ENCODE results near the gene LAMA4.

Gene LAMA4

DNA sequence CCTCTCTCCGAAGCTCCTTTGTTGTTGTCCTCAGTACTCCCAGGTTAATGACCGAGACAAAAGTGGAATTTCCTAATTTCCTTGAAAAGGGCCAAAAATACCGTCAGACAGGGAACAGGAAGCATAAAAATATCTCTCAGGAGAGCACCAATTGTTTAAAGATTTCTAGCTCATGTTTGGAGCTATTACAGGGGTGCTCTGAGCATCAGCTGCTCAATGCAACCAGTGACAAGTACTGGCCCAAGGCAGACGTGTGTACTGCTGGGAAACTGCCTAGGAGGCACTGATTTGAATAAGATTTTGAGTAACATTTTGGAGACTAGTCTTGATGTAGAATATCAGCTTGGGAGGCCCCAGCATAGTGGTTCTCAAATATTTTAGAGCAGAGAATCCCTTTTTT is 17.3 kb downstream of the LAMA4 start:
- DNase-seq (ENCODE audit: low read depth) = no peak

DNA sequence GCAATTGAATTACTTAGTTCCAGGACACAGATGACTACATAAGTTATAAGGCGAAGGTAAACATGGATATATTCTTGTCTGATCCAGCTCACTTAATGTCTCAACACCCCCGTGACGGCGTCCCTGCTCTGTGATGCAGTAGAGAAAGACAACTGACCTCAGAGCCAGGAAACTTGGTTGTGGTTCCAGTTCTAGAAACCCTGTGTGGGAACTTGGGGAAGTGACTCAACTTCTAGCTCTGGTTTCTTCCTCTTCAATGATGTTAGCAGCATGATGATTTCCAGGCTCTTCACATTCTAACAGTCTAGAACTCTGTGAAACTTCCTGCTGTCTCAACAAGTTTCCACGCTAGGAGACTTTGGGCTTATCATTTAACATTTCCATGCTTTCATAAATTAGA is 18.4 kb downstream of the LAMA4 start:
- DNase-seq (ENCODE audit: low read depth) = no peak

DNA sequence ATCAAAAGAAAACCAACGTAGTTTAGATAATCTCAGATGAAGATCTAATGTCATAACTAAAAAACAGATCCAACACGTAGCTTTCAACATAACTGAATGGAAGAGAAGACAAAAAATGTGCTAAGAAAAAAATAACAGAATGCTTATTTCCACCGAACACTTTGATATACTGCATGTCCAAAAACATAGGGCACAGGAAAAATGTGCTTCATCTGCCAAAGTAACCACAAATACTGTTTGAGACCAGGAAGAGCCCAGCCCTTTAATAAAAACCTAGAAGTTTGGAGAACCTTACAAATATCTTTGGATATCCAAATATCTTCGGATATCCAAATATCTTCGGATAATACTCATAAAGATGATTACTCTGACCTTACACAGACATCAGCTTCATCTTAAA is 19.8 kb downstream of the LAMA4 start:
- no peak for DNase-seq (ENCODE audit: low read depth)

DNA sequence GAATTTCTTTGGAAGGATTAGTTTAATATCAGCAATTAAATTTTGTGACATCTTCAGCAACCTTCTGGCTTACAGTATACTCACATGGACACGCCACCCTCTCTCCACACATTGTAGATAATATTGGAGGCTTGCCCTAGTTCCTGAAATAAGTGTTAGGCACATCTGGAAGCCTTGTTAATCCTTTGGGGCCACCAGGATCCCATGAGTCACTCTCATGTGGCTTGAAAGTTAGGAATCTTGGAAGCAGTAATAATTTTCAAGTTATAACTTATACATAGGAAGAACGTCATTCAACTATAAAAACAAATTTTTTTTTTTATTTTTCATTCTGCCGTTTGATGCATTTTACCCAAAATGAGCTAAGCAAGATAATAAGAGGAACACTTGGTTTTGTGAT is 20.5 kb downstream of the LAMA4 start:
- no peak for DNase-seq (ENCODE audit: low read depth)

DNA sequence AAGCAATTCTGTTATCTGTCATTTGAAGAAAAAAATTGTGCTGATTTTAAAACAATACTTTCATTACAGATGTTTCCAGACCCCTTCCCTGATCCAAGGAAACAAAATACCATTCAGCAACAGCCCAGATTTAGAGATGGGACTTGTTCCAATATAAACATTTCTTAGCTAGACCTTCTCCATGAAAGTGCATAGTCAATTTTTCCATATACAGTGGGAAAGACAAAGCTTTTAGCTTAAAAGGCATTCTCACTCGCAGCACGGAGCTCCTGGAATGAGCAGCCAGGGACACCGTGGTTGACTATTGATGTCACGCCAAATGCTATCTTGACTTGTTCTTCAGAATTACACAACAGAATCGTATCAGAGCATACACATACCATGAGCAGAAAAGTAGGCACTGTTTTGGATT is 21.5 kb downstream of the LAMA4 start:
- no peak for DNase-seq (ENCODE audit: low read depth)

DNA sequence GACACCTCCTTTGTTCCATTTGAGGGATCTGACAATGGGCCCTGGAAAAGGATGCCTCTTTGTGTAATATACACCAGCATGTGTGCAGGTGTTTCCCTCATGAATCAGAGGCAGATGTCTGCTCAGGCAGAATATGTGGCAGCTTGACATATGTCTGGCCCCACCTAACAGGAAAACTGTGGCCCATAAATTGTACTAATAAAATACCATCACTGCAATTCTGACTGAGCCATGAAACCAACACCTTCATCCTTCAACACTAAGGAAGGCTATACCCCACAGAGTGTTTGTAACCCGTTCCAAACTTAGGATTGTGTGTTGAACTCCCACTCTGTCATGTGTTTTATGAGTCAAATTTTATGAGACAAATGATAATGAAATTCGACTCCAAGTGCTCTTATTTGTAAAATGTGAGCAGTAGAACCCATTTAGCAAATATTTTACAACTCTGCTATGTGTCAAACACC is 22.7 kb downstream of the LAMA4 start:
- no peak for DNase-seq (ENCODE audit: low read depth)

DNA sequence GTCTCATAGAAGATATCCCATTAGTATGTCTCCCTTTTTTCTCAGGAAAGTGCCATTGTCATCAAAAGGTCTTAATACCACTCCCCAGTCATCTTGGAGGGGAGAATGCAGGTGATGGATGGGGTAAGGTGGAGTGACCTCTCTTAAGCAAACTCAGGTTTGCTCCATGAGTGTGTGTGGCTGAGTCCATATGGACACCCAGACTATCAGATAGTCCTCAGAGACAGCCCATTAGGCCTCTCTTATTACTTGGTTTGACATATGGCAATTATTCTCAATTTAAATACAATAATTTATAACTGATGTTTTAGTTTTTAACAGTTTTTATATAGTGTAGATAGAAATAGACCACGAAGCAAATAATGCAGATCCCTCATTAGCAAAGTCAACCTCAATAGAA is 23.2 kb downstream of the LAMA4 start:
- no peak for DNase-seq (ENCODE audit: low read depth)

DNA sequence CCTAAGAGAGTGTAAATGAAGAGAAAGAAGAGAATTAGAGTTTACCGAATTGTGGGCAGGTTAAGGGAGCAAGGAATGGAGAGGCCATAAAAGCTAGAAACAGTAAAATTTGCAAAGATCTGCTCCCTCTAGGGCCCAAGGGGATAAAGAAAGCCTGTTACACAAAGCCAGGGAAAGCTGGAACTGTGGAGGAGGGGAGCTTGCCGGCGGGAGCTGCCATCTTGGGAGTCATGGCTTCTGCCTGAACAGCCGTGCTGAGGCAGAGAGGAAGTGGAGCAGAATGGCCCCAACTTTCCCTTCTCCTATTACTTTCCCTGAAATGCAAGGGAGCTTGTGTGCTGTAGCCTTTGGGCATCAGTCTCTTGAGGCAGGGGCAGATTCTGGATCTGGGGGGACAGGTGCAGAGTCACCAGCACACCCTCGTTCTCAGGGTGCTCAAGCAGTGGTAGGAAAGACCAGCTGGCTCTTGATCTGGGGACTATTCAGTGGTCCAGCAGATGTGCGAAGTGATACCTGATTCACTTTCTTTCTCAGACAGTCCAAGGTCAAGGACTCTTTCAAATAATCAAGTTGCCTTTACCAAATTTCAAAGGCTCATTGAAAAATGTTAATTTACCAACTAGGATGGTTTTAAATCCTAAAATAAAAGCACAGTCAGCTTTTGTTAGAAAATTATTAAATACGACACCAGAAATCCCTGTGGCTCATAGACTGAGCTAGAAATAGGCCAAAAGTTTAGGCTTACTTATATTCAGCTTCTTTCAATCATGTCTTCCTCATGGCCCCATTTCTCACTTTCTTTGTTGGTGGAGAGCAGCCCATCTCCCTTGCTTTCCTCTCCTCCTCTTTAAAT is 25.7 kb downstream of the LAMA4 start:
- DNase-seq (ENCODE audit: low read depth) = no peak

DNA sequence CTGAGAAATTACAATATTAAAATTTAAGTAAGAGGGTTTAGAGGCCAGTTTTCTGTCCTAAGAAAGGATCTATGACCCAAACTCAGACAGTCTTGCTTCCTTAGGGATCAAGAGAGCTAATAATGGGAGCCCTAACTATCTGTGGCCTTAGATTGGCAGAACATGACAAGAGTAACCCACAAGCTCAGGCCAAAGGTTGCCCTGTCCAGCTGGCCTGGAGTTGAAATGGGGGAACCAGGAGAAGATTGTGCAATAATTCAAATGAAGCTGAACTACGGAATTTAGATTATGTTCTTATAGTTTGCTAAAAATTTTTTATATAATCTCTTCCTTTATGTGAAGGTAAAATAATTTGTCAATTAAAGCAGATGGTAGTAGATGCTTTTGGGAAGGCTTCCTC is 26.4 kb downstream of the LAMA4 start:
- no peak for DNase-seq (ENCODE audit: low read depth)

DNA sequence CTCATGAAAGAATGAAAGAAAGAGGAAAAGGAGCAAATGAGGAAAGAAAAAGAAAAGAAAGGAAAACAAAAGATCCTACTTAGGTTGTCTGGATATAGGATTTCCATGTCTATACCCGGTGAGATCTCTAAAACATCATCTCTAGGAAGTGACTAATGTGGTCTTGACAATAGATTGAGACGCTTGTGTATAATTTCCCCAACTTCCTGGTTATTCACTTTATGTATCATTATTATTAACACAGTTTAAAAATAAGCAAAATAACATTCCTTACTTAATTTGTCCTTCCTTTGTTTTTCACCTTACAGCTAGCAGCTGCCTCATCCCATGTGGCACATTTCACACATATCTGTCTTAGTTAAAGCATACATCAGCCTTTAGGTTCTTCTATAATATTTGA is 27.0 kb downstream of the LAMA4 start:
- DNase-seq (ENCODE audit: low read depth) = no peak

DNA sequence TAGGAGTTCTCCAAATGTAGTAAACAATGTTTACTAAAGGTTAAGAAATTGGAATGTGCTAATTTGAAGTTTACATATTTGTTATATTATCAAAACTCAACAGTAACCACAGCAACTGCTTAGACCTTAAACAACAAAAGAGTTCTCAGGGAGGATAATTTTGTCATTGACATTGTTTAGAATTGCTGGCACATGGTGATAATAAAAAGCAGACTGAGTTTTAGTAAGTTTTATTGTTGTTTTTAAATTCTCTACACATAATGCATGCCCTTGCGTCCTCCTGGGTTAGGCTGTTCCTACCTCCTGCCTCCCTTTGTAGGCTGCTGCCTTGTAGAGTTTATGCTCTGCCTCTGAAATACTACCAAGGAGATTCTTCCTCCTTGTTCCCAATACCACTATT is 28.7 kb downstream of the LAMA4 start:
- DNase-seq (ENCODE audit: low read depth) = no peak

DNA sequence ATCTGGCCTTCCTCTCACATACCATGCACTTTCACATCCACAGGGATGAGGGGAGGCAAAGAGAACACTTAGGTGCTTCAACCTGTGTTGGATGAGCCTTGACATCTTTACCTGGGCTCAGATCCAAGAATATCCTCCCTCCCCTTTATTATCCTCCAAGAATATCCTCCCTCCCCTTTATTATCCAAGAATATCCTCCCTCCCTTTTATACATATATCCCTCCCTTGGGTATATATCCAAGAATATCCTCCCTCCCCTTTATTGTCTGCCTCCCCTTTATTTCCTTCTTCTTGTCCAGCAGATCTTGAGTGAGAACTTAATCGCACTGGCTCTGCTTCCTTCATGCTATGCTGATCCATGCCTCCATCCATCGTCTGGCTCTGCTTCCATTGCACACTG is 30.3 kb downstream of the LAMA4 start:
- no peak for DNase-seq (ENCODE audit: low read depth)

DNA sequence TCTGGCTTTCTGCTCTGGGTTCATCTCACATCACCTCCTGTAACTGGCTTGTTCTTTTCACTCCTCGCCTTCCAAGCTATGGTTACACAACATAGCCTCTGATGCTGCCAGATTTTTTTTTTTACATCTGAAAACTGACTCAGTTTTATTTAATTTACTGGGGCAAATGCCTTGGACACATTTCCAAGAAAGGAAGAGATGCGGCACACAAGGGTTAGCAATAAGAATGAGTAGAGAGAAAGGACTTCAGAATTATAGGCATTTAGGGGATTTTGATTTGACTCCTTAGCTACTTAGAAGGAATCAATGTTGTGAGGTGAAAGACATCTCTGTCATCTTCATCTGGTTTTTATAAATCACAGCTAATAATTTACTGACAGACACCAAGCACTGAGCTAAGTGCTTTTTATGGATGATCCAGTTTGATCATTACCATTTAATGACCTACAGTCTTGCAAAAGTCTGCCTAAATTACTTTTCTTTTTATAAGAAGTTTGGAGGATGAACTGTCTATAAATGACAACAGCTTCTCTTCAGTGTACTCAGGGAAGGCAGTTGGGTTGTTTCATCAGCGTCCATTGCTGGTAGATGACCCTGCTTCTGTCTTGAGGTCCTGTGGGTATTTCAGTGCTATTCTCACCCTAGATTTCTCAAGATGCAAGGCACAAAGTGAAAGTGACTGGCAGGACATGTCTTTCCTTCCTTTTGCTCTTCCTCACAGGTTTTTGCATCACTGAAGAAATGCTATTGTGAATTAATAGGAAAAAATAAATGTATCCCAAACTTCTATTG is 31.1 kb downstream of the LAMA4 start:
- no peak for DNase-seq (ENCODE audit: low read depth)

DNA sequence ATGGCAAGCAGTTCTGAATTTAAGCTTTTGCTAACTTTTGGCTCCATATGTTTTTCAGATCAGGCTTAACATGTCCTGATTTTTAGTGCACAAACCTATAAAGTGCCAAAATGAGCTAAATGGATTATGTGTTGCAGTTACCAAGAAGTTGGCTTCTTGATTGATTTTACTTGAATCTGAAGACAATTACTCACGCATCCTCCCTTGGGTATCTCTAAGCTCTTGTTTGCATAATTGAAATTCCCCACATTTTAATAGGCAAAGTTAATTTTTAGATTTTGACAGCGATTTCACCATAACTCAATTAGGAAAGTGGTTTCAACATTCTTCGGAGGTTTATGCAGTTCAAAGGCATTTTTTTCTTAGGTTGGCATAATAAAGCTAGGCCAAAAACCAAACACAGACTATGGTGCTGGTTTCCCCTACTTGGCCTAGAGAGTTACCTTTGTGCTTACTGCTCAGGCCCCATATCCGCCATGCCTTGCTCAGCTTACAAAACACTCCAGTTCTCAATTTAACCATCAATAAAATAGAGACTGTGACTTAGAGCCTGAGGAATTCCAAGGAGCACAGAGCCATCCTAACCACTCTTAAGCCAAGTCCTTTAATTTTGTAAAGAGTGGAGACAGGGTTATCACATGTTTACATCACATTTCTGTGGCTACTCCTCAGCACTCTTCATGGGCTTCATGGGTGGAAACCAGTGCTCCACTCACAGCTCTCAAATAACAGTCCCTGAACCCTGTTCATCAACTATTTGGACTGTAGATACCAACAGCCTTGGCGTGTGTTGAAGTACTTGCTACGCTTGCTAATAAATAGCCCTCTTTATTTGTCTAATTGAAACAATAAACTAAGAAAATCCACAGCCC is 32.1 kb downstream of the LAMA4 start:
- no peak for DNase-seq (ENCODE audit: low read depth)

DNA sequence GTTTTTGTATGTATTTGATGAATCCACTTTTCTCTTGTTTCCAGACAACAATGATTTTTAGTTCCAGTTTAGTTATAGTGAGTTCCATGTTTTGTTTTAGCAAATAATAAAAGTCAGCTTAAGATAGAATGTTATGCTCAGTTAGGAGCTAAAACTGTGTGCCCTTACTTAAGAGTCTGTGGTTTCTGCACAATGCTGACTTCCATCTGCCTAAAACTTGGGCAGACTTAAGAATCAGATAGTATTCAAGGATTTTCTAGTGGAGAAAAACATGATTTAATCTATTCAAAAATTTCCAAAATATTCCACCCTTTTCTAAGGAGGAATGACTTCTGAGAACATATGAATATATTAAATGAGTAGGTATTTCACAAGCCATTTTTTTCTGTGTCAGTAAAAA is 32.8 kb downstream of the LAMA4 start:
- no peak for DNase-seq (ENCODE audit: low read depth)

DNA sequence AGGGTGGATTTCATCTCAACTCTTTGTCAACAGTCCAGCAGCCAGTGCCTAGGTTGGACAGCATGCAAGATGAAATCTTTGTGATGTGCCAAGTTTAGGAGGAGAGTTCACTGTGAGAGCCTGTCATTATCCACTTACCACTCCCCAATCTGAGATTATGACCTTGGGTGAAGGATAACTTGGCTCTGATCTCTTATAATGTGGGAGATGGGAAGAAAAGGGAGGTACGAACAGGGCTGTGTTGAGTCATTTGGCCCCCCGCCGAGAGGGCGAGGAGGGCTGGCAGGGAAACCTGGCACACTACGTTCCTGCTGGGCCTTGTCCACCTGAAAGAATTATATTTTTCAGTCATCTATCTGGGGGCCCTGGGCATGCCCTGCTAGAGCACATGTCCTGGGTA is 35.8 kb downstream of the LAMA4 start:
- no peak for DNase-seq (ENCODE audit: low read depth)

DNA sequence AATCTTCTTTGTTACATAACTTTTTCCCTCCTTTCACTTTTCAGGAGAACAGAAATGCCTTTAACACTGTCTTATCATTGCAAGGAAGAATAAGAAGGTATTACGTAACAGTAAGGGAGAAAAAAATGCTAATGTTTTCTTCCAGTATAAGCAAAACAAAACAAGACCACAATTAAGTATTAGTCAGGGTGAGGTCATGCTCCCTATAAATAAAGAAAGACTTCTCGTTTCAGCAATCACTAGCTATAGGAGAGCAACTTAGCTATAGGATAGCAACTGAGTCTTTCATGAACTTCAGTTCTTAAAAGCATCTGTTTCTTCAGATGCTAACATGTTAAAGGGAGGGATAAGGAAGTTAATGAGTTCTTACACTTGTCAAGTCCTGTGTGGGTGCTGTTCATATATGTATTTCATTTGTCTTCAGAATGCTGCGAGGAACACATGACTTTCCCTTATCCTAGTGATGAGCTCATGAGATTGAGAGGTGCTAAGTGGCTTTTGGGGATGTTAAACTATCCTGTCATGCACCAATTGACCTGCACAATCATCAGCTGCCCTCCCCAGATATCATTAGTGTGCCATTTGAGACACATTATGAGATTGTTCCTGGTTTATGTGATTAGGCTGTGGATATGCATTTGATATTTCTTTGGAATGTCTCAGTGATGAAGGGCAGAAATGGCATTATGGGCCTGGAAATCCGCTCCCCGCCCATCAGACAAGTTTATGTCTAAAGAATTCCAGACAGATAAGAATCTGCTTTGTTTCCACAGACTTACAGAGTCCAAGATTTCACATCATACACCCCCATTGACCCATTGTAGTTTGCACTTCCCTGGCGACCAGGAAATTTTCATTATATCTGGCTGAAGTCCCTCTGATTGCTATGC is 37.5 kb downstream of the LAMA4 start:
- no peak for DNase-seq (ENCODE audit: low read depth)

DNA sequence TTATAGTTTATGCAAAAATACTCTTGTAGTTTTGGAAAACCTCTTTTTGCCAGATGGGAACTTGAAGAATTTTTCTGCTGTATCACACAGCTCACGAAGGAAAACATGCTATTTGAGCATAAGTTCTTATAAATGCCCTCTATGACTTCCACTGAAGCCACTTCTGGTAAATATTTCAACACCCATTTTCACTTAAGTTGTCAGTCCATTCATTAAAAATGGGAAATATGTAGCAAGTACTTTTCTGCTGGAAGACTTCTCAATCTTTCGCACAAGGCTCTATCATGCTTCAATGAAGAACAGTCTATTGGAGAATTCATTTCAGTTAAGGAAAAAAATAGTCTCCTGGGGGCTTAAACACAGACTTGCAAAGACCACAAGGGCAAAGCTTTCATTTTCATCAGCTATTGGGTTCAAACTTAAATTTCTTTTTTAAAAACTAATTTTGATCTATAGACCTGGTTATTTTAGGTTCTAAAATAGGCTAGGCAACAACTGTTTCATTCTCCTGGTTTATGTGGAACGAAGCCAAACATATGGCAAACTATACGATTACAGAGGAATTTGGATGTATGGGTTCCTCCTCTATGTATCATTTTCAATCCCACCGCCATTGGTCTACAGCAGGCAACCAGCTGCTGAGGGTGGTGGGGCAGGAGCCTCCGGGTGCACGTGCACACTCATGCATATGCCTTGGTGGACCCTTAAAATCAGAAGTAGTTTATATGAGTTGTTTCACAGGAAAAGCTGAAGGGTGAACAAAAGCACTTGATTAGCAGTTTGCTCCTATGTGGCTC is 38.7 kb downstream of the LAMA4 start:
- no peak for DNase-seq (ENCODE audit: low read depth)

DNA sequence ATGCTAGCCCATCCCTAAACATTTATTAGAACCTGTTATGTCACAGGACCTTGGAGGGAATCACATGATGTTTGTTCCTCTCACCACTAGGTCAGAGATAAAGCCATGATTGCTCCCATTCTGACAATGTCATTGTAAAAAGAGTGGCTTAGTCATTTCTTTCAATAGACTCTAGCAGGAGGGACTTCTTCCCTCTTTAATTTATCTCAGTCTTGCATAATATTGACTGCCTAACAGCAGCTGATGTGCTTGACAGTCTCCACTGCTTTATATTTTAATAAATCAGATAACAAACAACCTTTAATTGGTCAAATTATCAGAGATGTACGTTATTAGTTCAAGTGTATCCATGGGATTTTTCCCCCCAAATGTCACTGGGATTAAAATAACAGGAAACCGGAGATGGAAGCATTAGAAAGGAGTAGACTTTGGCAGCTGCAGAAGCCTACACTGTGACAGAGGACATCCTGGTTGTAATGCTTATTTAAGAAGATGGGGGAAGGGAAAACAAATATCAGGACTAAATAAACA is 39.6 kb downstream of the LAMA4 start:
- no peak for DNase-seq (ENCODE audit: low read depth)

DNA sequence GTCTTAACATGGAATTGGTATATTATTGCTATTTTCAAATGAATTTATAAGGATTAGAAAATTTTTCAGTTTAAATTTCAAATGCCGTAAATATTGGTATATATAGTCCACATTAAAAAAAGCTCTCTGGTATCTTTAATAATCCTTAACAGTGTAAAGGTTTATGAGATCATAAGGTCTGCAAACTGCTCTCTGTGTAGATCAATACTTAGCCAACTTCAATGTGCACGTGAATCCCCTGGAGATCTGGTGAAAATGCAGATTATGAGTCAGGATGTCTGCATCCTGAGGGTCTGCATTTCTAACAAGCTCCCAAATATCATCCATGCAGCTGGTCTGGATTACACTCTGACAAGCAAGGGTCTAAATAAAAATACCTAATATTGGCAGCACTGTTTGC is 43.5 kb downstream of the LAMA4 start:
- no peak for DNase-seq (ENCODE audit: low read depth)
